ENCODE measurements around the gene PFDN2.

Gene PFDN2

DNA sequence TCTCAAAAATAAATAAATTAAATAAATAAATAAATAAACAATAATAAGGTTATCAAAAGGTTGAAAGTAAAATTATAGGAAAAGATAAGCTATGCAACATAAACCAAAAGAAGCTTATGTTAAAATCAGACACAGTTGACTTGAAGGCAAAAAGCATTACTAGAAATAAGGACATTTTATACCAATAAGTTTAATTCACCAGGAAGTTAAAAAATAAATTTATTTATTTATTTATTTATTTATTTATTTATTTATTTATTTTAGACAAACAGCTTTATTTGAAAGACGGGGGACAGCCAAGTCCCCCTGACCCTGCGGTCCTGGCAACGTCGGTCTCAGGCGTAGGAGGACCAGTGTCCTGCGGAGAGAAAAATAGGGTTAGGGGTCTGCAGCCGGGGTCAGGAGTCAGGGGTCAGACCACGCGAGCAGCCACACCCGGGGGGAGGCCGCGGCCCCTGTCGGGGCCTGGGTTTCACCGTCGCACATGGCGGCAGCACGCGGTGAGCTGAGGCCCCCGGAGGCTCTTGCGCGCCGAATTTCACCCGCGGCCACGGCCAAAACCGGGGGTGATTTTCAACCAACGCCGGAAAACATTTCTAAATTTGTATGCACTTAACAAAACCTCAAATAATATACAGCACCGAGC is 23.0 kb upstream of the PFDN2 start (continued):
- no peak for TF ChIP-seq ZNF513 (tag by site-specific recombination; IDR thresholded peaks at IDR 0.05)
- TF ChIP-seq ZBTB20 (tag by site-specific recombination; IDR thresholded peaks at IDR 0.05) = no peak
- no peak for TF ChIP-seq ZNF292 (tag by site-specific recombination; IDR thresholded peaks at IDR 0.05; ENCODE audit: borderline replicate concordance, low read depth)
- no peak for TF ChIP-seq TRIM28 (IDR thresholded peaks at IDR 0.05; ENCODE audit: borderline replicate concordance, low read length)
- no peak for TF ChIP-seq KLF8 (tag by site-specific recombination; IDR thresholded peaks at IDR 0.05)
- no peak for TF ChIP-seq MEIS1 (CRISPR knock-in tag; IDR thresholded peaks at IDR 0.05; ENCODE audit: borderline replicate concordance)
- no peak for TF ChIP-seq ZNF416 (tag by site-specific recombination; IDR thresholded peaks at IDR 0.05)
- TF ChIP-seq ZNF518A (tag by site-specific recombination; conservative IDR thresholded peaks at IDR 0.05; ENCODE audit: low read depth) = peak; percentile 50; the same call in 1 of the 2 replicates
- no peak for TF ChIP-seq ZNF423 (tag by site-specific recombination; IDR thresholded peaks at IDR 0.05)
- no peak for TF ChIP-seq PRDM2 (tag by site-specific recombination; IDR thresholded peaks at IDR 0.05; ENCODE audit: borderline replicate concordance)
- no peak for TF ChIP-seq ZNF610 (tag by site-specific recombination; IDR thresholded peaks at IDR 0.05; ENCODE audit: borderline replicate concordance)
- TF ChIP-seq ZFP3 (tag by site-specific recombination; IDR thresholded peaks at IDR 0.05; ENCODE audit: low read depth) = no peak
- TF ChIP-seq ZNF433 (tag by site-specific recombination; IDR thresholded peaks at IDR 0.05; ENCODE audit: low read depth) = 0 out of 2 replicates have a peak, but pooled peaks have one; percentile 20

DNA sequence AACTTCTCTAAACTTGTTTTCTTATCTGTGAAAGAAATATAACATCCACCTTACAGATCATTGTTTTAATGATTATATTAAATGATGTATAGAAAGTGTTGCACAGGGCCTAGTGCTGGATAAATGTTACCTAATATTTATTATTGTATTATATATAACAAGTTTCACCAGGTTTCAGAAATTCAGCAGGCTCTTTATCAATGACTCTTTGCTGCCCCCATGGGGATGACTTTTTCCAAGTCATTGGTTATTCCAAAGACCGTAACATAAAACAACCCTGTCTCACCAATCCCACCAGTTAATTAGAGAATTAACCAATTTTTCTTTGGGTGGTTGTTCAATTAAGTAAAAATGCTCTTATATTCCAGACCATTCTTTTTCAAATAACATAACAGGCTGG is 21.9 kb upstream of the PFDN2 start:
- POLR2A ChIA-PET = no interaction called here
- TF ChIP-seq ZNF654 (tag by site-specific recombination; IDR thresholded peaks at IDR 0.05; ENCODE audit: low read depth) (peak; percentile 36; the same call in 1 of the 2 replicates), ZNF660 (tag by site-specific recombination; IDR thresholded peaks at IDR 0.05) (peak; percentile 45; the same call in 1 of the 2 replicates), ZNF114 (tag by site-specific recombination; IDR thresholded peaks at IDR 0.05) (no peak)
- no peak overlapping the region for H3K27ac ChIP-seq (ENCODE audit: extremely low read depth, low read depth, low read length)
- H3K36me3 ChIP-seq (ENCODE audit: control insufficient read depth in 2 of 2, insufficient read depth in 1 of 2, low read length in 2 of 2) = peaks cover 0 to 7% of the 10 kb centered on the region in 2 experiments; a peak in 2 of 3 replicates
- CTCF ChIA-PET = interaction anchor here (0.6 to 2.0 kb wide), 5 partner anchors 10 to 248 kb away, joined by 3 to 8 read pairs (median 6); partner anchors contain the start of gene KLHDC9
- no peaks in the 10 kb centered on the region for H3K4me1 ChIP-seq (ENCODE audit: control insufficient read depth, insufficient read depth, low read length)
- no peak overlapping the region for H3K4me3 ChIP-seq (ENCODE audit: low read depth, low read length)
- no peaks in the 10 kb centered on the region for H3K9me3 ChIP-seq (ENCODE audit: control insufficient read depth, insufficient read depth, low read depth, low read length)

Measured in HEK293 (cell line).